Measurements from ENCODE around the gene ATPAF2. TPM values are rescaled to one million over a fixed set of nuclear protein-coding genes. Genes with fewer than 3 reads are reported as not detected.
A peak's percentile ranks its signal among the peaks of the same experiment; 100 is the strongest.

The ATPAF2 gene
- total RNA-seq, 2 donors from 2014 or later = 23.5 to 44.5 TPM

DNA sequence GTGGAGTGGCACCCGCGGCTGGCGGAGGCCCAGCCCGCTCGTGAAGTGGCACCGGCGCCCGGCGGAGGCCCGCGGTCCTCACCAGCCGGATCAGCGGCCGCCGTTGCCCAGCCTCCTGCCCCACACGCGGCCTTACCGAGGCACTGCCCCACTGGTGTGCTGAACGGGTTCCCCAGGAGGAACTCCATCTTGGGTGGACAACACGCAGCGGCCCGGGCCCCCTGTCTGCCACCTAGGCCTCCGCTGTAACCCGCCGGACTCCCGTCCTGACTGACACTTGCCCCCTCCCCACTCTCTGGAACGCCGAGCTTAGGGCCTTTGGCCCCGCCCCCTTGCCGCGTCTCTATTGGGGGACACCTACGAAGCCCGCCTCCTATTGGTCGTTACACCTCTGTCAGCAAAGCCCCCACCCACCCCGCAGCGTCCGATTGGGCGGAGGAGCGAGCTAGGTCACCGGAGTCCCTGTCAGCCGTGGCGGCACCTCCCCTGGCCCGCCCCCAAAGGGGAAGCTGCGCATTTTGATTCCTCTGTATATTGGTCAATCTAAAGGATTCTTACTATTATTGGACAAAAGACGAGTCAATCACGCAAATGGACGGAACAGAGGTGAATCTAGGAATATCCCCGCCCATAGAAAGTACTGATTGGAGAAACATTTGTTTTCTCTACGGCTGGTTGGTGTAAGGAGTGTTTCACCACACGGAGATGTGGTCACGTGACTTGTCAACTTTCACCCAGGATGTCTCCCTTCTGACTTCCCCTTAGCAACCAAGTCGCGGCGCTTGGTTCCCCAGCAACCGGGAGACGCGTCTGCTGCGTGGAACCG, 66.6 kb downstream of the ATPAF2 start, which contains the start of the genes DRC3 and TOM1L2:
DRC3 (plus strand) TSS at position 737 of the 826 bp plus-strand sequence. CDS start 4,737 bp downstream, outside the sequence.
TOM1L2 (minus strand) TSS at position 275 of the 826 bp plus-strand sequence; CDS start at position 188, 87 bp downstream.
- no peak for TF ChIP-seq CTCF (IDR thresholded peaks at IDR 0.05)
- intact Hi-C loops (cut with DNase I) = no loop called here
- peak; percentile 100 for DNase-seq
- Histone ChIP-seq H3K36me3 (no peaks in the 10 kb centered on the region), H3K9me3 (no peaks in the 10 kb centered on the region), H3K9ac (ENCODE audit: low read depth in 2 of 2, low read length in 2 of 2) (peak within 1 kb of the TSS; percentile 77 to 85), H3K27ac (peak within 1 kb of the TSS; percentile 84), H3K27me3 (no peaks in the 10 kb centered on the region), H3K4me3 (peak within 1 kb of the TSS; percentile 97), H3K4me1 (peaks cover 3% of the 10 kb centered on the region)

GRCh38 chr17:17971431-17972125, 67.4 kb downstream of the ATPAF2 start:
- no peaks in the 10 kb centered on the region for H3K36me3 ChIP-seq
- H3K9ac ChIP-seq (ENCODE audit: low read depth in 2 of 2, low read length in 2 of 2) = peak overlapping the region; percentile 77 to 85
- no peaks in the 10 kb centered on the region for H3K27me3 ChIP-seq
- peak overlapping the region; percentile 97 for H3K4me3 ChIP-seq
- peak overlapping the region; percentile 84 for H3K27ac ChIP-seq
- no peaks in the 10 kb centered on the region for H3K9me3 ChIP-seq
- peak; percentile 42 for DNase-seq
- intact Hi-C loops (cut with DNase I) = no loop called here
- peaks cover 3% of the 10 kb centered on the region for H3K4me1 ChIP-seq
- TF ChIP-seq CTCF (IDR thresholded peaks at IDR 0.05) = no peak

DNA sequence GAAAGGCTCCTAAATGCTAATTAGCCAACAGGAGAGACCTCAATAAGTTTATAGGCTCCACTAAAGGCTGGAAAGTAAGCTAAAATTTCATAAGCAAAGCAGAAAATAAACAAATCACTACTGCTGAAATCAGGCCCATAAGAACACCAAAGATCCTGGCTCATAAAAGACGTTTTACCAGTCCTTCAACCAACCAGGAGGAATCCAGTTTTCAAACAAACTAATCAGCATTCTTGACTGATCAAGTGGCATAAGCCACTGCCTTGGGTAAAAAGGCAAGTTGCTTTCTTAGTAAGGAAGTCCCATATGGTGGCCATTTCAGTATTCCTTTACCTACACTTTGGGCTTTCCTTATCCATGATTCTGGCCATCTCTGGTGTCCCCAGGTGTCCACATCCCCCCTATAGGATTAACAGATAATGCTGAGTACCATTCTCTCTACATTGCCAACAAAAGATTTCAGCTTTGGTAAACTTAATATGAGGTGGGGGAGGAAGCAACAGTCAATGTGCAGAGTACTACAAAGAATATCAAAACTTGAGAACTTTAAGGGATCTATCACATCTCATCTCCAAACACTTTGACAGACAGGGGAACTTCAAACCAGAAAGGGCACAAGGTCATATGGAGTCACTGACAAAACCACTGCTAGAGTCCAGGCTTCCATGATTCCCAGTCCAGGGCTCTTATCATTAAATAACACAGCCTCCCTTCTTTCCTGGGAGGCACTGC, 68.1 kb downstream of the ATPAF2 start:
- no peak overlapping the region for H3K27ac ChIP-seq
- peak overlapping the region; percentile 77 to 85 for H3K9ac ChIP-seq (ENCODE audit: low read depth in 2 of 2, low read length in 2 of 2)
- H3K36me3 ChIP-seq = no peaks in the 10 kb centered on the region
- peak overlapping the region; percentile 97 for H3K4me3 ChIP-seq
- no peak for DNase-seq
- H3K27me3 ChIP-seq = no peaks in the 10 kb centered on the region
- H3K4me1 ChIP-seq = peaks cover 3% of the 10 kb centered on the region
- no peak for TF ChIP-seq CTCF (IDR thresholded peaks at IDR 0.05)
- no peaks in the 10 kb centered on the region for H3K9me3 ChIP-seq
- intact Hi-C loops (cut with DNase I) = no loop called here

Other genes starting within 250 kb of the ATPAF2 start
- 100 to 1,000 TPM; 170 to 174 TPM for gene SREBF1, start 202.2 kb downstream of the ATPAF2 start, total RNA-seq
- 10 to 100 TPM; 47.6 to 68.7 TPM for gene TOM1L2, start 66.8 kb downstream of the ATPAF2 start, total RNA-seq
- gene DRC3, start 66.3 kb downstream of the ATPAF2 start, total RNA-seq = 1 to 10 TPM in 1 of 2 donors, under 1 TPM in 1; 0.79 to 1.1 TPM
- gene GID4, start 240 bp upstream of the ATPAF2 start, total RNA-seq = 1 to 10 TPM; 5.2 to 8.0 TPM
- 10 to 100 TPM; 25.6 to 36.9 TPM for gene DRG2, start 48.8 kb upstream of the ATPAF2 start, total RNA-seq
- 1 to 10 TPM; 1.1 to 1.4 TPM for gene MYO15A, start 69.6 kb upstream of the ATPAF2 start, total RNA-seq
- gene ALKBH5, start 144.7 kb upstream of the ATPAF2 start, total RNA-seq = 100 to 1,000 TPM in 1 of 2 donors, 10 to 100 TPM in 1; 94.8 to 130 TPM
- 10 to 100 TPM in 1 of 2 donors, 1 to 10 TPM in 1; 7.8 to 13.1 TPM for gene LLGL1, start 186.5 kb upstream of the ATPAF2 start, total RNA-seq
- gene FLII, start 219.6 kb upstream of the ATPAF2 start, total RNA-seq = 100 to 1,000 TPM; 263 to 293 TPM
- gene MIEF2, start 221.5 kb upstream of the ATPAF2 start, total RNA-seq = 10 to 100 TPM; 13.2 to 15.3 TPM